Neural crest cell (in vitro differentiated cells): ENCODE measurements around the gene NUBPL. TPM values are rescaled to one million over a fixed set of nuclear protein-coding genes. Genes with fewer than 3 reads are reported as not detected.
"Not testable (repeated sequence)": the region's sequence is repeated elsewhere in the genome, so short reads cannot be mapped to it uniquely, and the experiment has no call there.

Experiments
- DNase-seq: peaks from one replicate; pipeline ENCODE4 v3.0.0; 2021; ENCODE audit warnings: low read depth, mixed read lengths, low spot score
- H3K27ac Mint-ChIP-seq: one replicate; pipeline ENCODE4 v1.8.0; 2021; ENCODE audit warnings: mild to moderate bottlenecking, mixed read lengths; ENCODE audit not compliant: unreplicated experiment
- H3K27me3 Mint-ChIP-seq: 2 replicates; pipeline ENCODE4 v1.8.0; 2021; ENCODE audit warnings: low read depth, mild to moderate bottlenecking, mixed read lengths
- H3K36me3 Mint-ChIP-seq: 2 replicates; pipeline ENCODE4 v1.8.0; 2021; ENCODE audit warnings: low read depth, mild to moderate bottlenecking, mixed read lengths
- H3K4me1 Mint-ChIP-seq: 2 replicates; pipeline ENCODE4 v1.8.0; 2021; ENCODE audit warnings: mixed read lengths
- H3K4me3 Mint-ChIP-seq: one replicate; pipeline ENCODE4 v1.8.0; 2021; ENCODE audit warnings: mild to moderate bottlenecking, mixed read lengths
- H3K9me3 Mint-ChIP-seq: 2 replicates; pipeline ENCODE4 v1.8.0; 2021; ENCODE audit warnings: mixed read lengths
- CTCF ChIP-seq: fragments of 200-600 bp; sonication (generic); conservative IDR thresholded peaks from 2 replicates; pipeline ENCODE4 v1.5.0; 2021; ENCODE audit warnings: antibody characterized with exemption, mild to moderate bottlenecking
- total RNA-seq: library from RNA; stranded (reverse); gene quantifications from 2 replicates; pipeline ENCODE4 v1.2.1, GENCODE V29; 2021

The NUBPL gene
- total RNA-seq, 1 donor from 2014 or later = 13.2 TPM

GRCh38 chr14:31781578-31781977 lies 220.4 kb downstream of the NUBPL start:
- no peak overlapping the region for H3K4me3 Mint-ChIP-seq
- H3K4me1 Mint-ChIP-seq = no peaks in the 10 kb centered on the region
- no peaks in the 10 kb centered on the region for H3K27me3 Mint-ChIP-seq
- no peak for DNase-seq
- peaks cover 26% of the 10 kb centered on the region for H3K36me3 Mint-ChIP-seq
- no peak overlapping the region for H3K27ac Mint-ChIP-seq
- H3K9me3 Mint-ChIP-seq = peaks cover 26% of the 10 kb centered on the region
- TF ChIP-seq CTCF = no peak

- H3K27ac Mint-ChIP-seq = no peak overlapping the region
- H3K27me3 Mint-ChIP-seq = no peaks in the 10 kb centered on the region
- H3K9me3 Mint-ChIP-seq = peaks cover 23% of the 10 kb centered on the region
- H3K36me3 Mint-ChIP-seq = peaks cover 27% of the 10 kb centered on the region
- no peak overlapping the region for H3K4me3 Mint-ChIP-seq
- H3K4me1 Mint-ChIP-seq = no peaks in the 10 kb centered on the region
- no peak for TF ChIP-seq CTCF
- DNase-seq = no peak
Measured at GRCh38 chr14:31785574-31785973, 224.4 kb downstream of the NUBPL start.

GRCh38 chr14:31787377-31787776 lies 226.2 kb downstream of the NUBPL start:
- peaks cover 16% of the 10 kb centered on the region for H3K9me3 Mint-ChIP-seq
- peaks cover 19% of the 10 kb centered on the region for H3K36me3 Mint-ChIP-seq
- no peak overlapping the region for H3K27ac Mint-ChIP-seq
- H3K4me1 Mint-ChIP-seq = no peaks in the 10 kb centered on the region
- no peaks in the 10 kb centered on the region for H3K27me3 Mint-ChIP-seq
- DNase-seq = no peak
- H3K4me3 Mint-ChIP-seq = no peak overlapping the region
- TF ChIP-seq CTCF = peak; percentile 22

- Mint-ChIP-seq H3K27ac (no peak overlapping the region), H3K4me3 (no peak overlapping the region), H3K27me3 (no peaks in the 10 kb centered on the region), H3K4me1 (no peaks in the 10 kb centered on the region), H3K36me3 (peaks cover 19% of the 10 kb centered on the region), H3K9me3 (peaks cover 16% of the 10 kb centered on the region)
- no peak for DNase-seq
- no peak for TF ChIP-seq CTCF
Measured at GRCh38 chr14:31788340-31788739, 227.1 kb downstream of the NUBPL start.

- Mint-ChIP-seq H3K27me3 (no peaks in the 10 kb centered on the region), H3K36me3 (peaks cover 7% of the 10 kb centered on the region), H3K27ac (no peak overlapping the region), H3K4me3 (no peak overlapping the region), H3K9me3 (peaks cover 3% of the 10 kb centered on the region), H3K4me1 (no peaks in the 10 kb centered on the region)
- no peak for DNase-seq
- TF ChIP-seq CTCF = no peak
Measured at GRCh38 chr14:31792726-31793125, 231.5 kb downstream of the NUBPL start.

- DNase-seq, H3K4me3 Mint-ChIP-seq, H3K27ac Mint-ChIP-seq, H3K9me3 Mint-ChIP-seq, H3K27me3 Mint-ChIP-seq, H3K4me1 Mint-ChIP-seq: not testable (repeated sequence)
- peaks cover 11% of the 10 kb centered on the region for H3K36me3 Mint-ChIP-seq
Measured at GRCh38 chr14:31797946-31798345, 236.7 kb downstream of the NUBPL start.
